GM19324 (cell line): ENCODE results near the gene PAK3.

Source experiments
- ATAC-seq: cut with Tn5 transposase; IDR thresholded peaks from one replicate; pipeline ENCODE4 v1.9.1; 2021; ENCODE audit warnings: mild to moderate bottlenecking, moderate library complexity; ENCODE audit not compliant: unreplicated experiment, low FRiP score

PAK3 gene

GRCh38 chrX:111095974-111096895 lies at the start of gene PAK3:
TSS of gene PAK3 (plus strand) at chrX:111096191. CDS start at chrX:111123104, 26,913 bp downstream.
- ATAC-seq: peak; percentile 52

GRCh38 chrX:111047575-111047974 lies 48.4 kb upstream of the PAK3 start:
- ATAC-seq: no peak

DNA sequence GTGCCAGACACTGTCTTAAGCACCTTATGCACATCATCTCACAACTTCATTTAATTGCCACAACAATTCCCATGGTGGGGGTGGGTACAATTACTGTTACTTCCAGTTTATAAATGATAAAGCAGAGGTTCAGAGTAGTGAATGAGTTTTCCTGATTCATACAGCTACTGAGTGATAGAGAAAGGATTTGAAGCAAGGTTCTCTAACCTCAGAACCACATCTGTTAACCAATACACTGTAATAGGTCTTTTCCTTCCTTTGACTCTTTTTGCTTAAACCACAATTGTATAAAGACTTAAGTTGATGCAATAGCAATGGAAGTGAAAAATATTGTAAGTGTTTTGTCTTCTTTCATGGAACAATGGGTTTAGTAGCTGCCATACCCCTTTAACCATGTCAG lies 43.5 kb upstream of the PAK3 start:
- ATAC-seq: no peak

- no peak for ATAC-seq
These were observed 24.3 kb upstream of the PAK3 start for GRCh38 chrX:111071542-111072277.

- no peak for ATAC-seq
These were observed 12.9 kb upstream of the PAK3 start for GRCh38 chrX:111083081-111083480.

DNA sequence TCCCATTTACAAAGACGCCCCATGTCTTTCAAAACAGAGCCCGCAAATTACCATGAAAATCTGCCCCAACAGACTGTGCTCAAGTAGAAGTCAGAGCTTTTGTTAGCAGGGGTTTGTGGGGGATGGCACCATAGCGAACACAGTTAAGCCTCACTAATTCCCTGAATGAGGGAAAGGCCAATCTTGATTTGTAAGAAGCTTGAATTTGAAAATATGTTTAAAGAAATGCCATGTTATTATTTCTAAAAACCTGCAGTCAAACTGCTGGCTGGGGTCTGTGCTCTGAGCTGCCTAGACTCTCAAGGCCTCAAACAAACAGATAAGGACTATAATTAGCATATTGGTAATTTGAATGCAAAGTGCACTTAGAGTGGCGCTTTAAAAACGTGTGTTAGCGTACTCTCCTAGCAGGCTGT lies 9.4 kb upstream of the PAK3 start:
- no peak for ATAC-seq

GRCh38 chrX:111088628-111089027 lies 7.4 kb upstream of the PAK3 start:
- ATAC-seq: no peak

DNA sequence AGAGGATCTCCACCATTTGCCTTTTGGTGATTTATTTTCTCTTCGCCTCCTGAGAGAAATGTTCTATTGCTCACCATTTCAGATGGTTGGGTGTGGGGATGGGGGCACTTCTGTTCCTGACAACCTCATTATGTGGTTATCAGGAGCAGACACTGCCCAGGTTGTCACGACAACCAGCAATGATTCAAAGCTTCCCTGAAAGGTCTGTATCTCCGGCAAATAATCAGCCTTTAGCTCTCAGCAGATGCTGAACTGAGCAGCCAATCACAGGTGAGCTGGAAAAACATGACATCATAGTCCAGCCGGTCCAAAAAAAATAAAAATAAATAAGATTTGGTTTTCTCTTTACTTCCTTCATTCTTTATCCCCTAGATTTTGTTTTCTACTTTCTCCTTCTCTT lies 5.5 kb upstream of the PAK3 start:
- no peak for ATAC-seq

DNA sequence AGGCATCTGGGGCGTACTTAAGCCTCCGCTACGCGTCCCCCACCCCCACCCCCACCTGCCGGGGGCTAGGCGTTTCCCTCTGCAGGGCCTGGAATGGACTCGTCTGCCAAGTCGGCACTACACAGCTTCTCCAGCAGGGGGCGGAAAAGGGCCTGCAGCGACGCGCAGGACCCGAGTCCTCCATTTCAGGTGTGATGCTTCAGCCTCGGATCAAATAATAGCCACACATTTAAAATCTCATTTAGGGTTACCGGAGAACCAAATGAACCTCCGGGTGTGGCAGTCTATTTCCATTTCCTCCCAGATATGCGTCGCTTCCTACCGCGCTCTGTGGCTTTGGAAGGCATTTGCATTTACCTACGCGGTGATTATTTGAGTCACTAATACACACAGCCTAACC lies 2.9 kb downstream of the PAK3 start:
- peak; percentile 53 for ATAC-seq

DNA sequence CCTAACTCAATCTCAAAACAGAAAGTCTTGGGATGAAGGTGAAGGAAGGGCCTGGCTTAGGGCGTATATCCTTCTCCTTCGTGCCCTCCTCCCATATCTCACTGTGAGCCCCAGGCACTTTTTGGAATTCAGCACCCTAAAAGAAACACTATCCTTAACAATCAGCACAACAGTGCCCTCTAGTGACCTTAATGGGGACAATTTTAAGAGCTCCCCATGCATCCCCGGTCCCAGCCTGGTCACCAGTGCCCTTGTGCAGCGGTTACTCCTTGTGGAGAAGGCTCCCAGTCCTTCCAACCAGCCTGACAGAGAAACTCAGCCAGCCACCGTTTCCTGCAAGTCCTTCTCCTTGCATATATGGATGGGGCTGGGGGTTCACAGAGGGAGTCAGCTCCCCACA lies 4.2 kb downstream of the PAK3 start:
- no peak for ATAC-seq

DNA sequence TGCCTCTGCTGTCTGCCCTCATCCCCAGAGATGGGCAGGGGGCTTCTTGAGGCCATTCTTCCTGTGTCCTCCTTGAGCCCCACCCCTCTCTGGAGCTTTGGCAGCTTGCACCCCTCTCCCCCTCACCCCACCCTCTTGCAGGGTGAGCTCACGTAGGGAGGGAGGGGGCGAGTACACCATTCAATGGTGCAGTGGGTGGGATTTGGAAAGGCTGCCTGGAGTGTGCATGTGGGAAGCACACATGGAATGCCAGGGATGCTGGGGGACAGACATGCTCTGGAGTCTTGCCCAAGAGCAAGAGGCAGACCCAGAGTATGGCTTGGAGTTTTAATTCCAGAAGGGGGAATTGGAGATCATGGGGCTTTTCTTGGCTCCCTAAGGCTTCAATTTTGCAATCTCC lies 5.6 kb downstream of the PAK3 start:
- ATAC-seq: no peak

DNA sequence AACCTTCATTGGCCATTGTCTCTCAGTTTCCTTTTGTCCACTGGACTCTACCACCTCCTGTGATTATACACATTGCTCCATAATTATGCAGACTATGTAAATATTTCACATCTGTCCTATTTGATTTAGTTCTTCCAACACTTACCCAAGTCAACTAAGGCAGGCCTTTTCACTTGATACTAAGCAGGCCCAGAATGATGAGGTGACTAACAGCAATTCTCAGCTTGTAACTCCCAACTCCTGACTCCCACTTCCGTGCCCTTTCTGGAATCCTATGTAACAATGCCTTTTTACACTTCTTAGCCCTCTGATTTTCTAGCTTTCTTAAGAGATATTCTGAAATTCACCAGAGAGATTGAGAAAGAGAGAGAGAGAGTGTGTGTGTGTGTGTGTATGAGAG lies 6.6 kb downstream of the PAK3 start:
- ATAC-seq: no peak

DNA sequence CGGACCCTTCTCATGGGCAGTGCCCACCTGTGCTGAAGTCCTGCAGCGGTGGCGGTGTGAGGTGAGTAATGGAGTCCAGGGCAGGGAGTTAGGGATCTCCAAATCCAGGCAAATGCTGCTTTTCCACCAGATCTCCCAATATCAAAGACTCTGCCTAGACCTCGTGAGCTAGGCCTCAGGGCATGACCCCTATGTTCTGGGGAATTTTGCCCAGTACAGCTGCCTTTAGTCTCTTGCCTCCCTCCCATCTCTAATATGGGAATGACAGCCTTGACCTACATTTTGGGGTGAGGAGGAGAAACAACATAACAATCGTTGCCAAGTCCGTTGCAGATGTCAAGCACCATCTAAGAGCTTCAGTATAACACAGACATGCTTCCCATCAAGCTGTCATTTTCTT lies 7.3 kb downstream of the PAK3 start:
- ATAC-seq: no peak

DNA sequence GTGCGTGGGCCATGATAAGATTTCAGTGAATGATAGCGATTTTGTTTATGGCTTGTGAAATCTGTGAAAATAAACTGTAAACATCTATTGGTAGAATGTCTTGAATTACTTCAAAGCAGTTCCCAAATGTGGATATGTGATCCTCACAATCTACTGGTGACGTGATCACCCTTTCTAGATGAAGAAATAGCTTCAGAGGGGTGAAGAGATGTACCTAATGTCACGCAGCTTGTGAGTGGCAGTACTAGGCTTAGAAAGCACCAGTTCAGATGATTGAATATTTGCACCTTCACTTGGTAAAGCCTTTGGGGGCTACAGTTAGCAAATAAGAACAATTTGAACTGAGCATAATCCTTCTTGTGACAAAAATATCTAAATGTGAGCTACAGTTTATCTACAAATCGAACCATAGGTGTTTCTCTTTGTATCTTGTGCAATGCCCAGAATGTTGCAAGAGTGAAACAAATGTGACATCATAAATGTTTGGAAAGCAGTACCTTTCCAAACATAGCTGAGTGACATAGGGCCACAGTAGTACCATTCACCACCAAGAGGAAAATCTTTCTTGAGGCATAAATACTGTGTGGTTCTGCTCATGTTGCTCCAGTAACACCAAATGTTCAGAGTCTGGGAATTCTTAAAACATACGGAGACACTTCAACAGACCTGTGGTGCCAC lies 14.2 kb downstream of the PAK3 start:
- ATAC-seq: no peak

GRCh38 chrX:111114806-111115205 lies 18.8 kb downstream of the PAK3 start:
- no peak for ATAC-seq

- ATAC-seq: no peak
These were observed 20.7 kb downstream of the PAK3 start for GRCh38 chrX:111116666-111117065.

DNA sequence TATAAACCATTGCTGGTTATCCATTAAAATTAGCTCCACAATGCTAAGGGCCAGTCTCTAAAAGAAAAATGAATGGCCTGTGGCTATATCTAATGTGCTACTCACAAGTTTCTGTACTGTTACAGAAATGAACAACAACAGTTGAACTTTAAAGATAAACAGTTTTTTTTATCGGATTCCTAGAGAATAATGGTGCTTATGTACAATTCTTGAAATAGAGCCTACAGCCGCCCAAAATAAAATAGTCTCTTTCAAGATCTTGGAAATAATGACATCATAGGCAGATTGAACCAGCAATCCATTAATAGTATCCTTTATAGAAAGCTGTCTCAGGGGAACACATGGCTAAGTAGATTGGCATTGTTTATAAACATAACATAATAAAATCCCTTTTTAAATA lies 23.4 kb downstream of the PAK3 start:
- no peak for ATAC-seq

DNA sequence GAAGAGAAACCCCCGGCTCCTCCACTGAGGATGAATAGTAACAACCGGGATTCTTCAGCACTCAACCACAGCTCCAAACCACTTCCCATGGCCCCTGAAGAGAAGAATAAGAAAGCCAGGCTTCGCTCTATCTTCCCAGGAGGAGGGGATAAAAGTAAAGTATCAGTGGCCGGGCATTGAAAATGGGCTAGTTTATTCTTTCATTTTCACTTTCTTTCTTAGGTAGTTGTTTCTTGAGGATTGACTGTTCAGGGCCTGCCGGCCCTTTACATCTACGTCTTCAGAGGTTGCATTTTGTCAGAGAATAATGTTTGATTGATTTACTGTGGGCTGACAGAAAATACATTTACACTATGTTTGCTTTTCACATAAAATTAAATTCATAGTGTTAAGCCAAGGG lies 27.1 kb downstream of the PAK3 start:
- peak; percentile 78 for ATAC-seq

GRCh38 chrX:111123606-111124179 lies 27.7 kb downstream of the PAK3 start:
- peak; percentile 31 for ATAC-seq

GRCh38 chrX:111124418-111124817 lies 28.4 kb downstream of the PAK3 start:
- no peak for ATAC-seq

- ATAC-seq: no peak
These were observed 31.0 kb downstream of the PAK3 start for GRCh38 chrX:111127038-111127437.
